BE2C (cell line): ENCODE measurements around the gene ZNF609.

Experiments used
- DNase-seq: peaks from one replicate; pipeline ENCODE4 v3.0.0-alpha.2; 2020
- H3K27me3 ChIP-seq: fragments of 250-450 bp; sonication (Bioruptor Pico); 2 replicates; pipeline ENCODE4 v1.5.1; 2020; ENCODE audit warnings: mild to moderate bottlenecking
- H3K36me3 ChIP-seq: fragments of 250-450 bp; sonication (Bioruptor Pico); 2 replicates; pipeline ENCODE4 v1.5.1; 2020; ENCODE audit warnings: mild to moderate bottlenecking
- H3K4me1 ChIP-seq: fragments of 250-450 bp; sonication (Bioruptor Pico); 2 replicates; pipeline ENCODE4 v1.5.1; 2020
- H3K4me3 ChIP-seq: 2 replicates; pipeline ENCODE4 v1.5.1; 2011; ENCODE audit warnings: low read depth, low read length
- H3K9me3 ChIP-seq: fragments of 250-450 bp; sonication (Bioruptor Pico); 2 replicates; pipeline ENCODE4 v1.5.1; 2020
- CTCF ChIP-seq: IDR thresholded peaks from 2 replicates; pipeline ENCODE4 v1.5.1; 2012; ENCODE audit warnings: mild to moderate bottlenecking, low read depth, low read length

Gene ZNF609

DNA sequence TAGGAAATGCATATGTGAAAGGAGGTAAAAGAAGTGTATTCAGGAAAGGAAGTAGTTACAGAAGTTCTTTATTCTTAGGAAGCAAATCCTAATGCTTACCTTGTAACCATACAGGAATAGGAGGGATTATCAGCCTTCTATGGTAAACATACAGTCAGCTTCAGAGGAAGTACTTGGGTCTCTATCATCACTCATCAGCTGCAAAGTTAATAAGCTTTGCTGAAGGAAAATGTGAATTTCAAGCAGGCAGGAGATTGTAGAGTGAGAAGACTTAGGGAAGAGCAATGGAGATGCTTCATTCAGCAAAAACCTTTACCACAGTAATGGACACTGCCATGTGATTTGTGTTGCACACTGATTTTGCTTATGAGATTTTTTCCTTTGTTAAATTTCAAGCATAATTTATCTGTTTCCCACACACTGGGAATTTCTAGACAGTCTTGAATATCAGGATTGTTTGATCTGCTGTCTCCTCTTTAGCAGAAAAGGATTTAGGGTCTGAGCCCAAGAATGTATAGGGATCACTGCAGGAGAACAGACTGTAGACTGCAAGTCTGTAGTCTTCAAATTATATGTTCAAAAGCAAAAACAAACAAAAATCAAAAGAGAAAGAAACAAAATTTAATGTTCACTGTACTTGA lies 150.8 kb downstream of the ZNF609 start:
- DNase-seq = no peak
- Histone ChIP-seq H3K4me1 (peaks cover 3% of the 10 kb centered on the region), H3K4me3 (no peak overlapping the region), H3K36me3 (no peaks in the 10 kb centered on the region), H3K27me3 (no peaks in the 10 kb centered on the region), H3K9me3 (no peaks in the 10 kb centered on the region)
- TF ChIP-seq CTCF = no peak

DNA sequence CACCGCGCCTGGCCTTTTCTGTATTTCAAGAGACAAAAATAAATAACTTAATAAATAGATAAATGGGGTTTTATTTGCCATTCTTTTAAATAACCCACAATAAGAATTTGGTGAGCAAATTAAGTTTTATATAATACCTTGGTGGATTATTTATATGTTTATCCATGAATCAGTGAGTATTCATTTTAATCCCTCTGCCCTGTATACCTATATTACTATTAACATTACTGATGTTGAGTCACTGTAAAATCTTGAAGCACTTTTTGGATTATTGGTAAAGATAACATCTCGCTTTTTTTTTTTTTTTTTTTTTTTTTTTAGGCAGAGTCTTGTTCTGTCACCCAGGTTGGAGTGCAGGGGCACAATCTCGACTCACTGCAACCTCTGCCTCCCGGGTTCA lies 154.1 kb downstream of the ZNF609 start:
- TF ChIP-seq CTCF = no peak
- no peaks in the 10 kb centered on the region for H3K27me3 ChIP-seq
- no peak for DNase-seq
- peaks cover 9% of the 10 kb centered on the region for H3K4me1 ChIP-seq
- H3K9me3 ChIP-seq = no peaks in the 10 kb centered on the region
- no peak overlapping the region for H3K4me3 ChIP-seq
- H3K36me3 ChIP-seq = no peaks in the 10 kb centered on the region

DNA sequence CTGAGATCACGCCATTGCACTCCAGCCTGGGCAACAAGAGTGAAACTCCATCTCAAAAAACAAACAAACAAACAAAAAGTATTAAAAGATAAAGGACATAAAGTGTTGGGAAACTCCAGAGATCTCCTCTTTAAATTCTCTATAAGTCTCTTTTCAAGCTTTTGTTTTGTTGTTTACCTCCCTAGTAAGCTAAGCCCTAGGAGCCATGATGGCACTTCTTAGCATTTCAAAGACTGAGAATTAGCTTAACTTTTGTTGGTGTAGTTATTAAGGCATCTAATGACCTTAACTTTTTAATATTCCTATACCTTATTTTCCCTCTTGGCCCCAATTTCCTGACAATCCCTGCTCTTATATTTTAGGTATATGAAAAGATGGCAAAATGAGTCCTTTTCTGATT lies 157.3 kb downstream of the ZNF609 start:
- no peak for TF ChIP-seq CTCF
- Histone ChIP-seq H3K9me3 (no peaks in the 10 kb centered on the region), H3K36me3 (peaks cover under 1% of the 10 kb centered on the region; the same call in 1 of the 2 replicates), H3K4me1 (peaks cover 17% of the 10 kb centered on the region), H3K27me3 (no peaks in the 10 kb centered on the region), H3K4me3 (no peak overlapping the region)
- DNase-seq = no peak

- H3K36me3 ChIP-seq = peaks cover 5% of the 10 kb centered on the region; the same call in 1 of the 2 replicates
- no peaks in the 10 kb centered on the region for H3K27me3 ChIP-seq
- H3K4me1 ChIP-seq = peaks cover 17% of the 10 kb centered on the region
- no peak for TF ChIP-seq CTCF
- no peaks in the 10 kb centered on the region for H3K9me3 ChIP-seq
- no peak for DNase-seq
- no peak overlapping the region for H3K4me3 ChIP-seq
These were observed 157.8 kb downstream of the ZNF609 start for GRCh38 chr15:64618138-64618537.

GRCh38 chr15:64618540-64618939 lies 158.2 kb downstream of the ZNF609 start:
- peaks cover 17% of the 10 kb centered on the region for H3K4me1 ChIP-seq
- H3K9me3 ChIP-seq = no peaks in the 10 kb centered on the region
- no peak for DNase-seq
- H3K27me3 ChIP-seq = no peaks in the 10 kb centered on the region
- no peak for TF ChIP-seq CTCF
- H3K4me3 ChIP-seq = no peak overlapping the region
- H3K36me3 ChIP-seq = peaks cover 8% of the 10 kb centered on the region; the same call in 1 of the 2 replicates
